Measurements from ENCODE around the gene NR3C1.

GRCh38 chr5:143284521-143284920 lies 119.0 kb downstream of the NR3C1 start:
- TF ChIP-seq CTCF (conservative IDR thresholded peaks at IDR 0.05; ENCODE audit: low read length) (no peak), EZH2phosphoT487 (IDR thresholded peaks at IDR 0.05; ENCODE audit: borderline replicate concordance) (no peak)

All from Loucy (cell line).